ENCODE data around the gene CHRNA4.
A peak's percentile ranks its signal among the peaks of the same experiment; 100 is the strongest.
"Not testable (repeated sequence)": the region's sequence is repeated elsewhere in the genome, so short reads cannot be mapped to it uniquely, and the experiment has no call there.

Gene CHRNA4

DNA sequence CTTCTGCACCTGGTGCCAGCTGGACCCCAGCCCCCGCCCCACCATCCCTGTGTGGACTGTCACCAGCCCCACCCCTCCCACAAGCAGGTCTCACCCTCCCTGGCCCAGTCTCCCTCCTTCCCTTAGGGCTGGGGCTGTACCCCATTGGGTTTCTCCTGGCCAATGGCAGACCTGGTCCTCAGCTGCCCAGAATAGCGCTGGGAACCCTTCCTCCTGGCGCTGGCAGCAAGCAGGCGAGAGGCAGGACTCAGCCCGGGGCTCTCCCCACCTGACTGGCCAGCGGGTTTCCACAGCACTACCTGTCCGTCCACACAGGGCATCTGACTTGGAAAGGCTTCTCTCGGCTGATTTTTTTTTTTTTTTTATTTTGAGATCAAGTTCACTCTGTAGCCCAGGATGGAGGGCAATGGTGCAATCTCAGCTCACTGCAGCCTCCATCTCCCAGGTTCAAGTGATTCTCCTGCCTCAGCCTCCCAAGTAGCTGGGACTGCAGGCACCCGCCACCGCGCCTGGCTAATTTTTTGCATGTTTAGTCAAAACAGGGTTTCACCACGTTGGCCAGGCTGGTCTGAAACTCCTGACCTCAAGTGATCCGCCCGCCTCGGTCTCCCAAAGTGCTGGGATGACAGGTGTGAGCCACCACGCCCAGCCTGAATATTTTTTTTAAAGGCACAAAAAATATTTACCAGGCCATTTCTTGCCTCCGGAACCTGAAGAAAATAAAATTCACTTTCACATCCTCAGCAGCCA is 21.6 kb upstream of the CHRNA4 start:
- Histone ChIP-seq H3K36me3 (ENCODE audit: control insufficient read depth, insufficient read depth, low read length) (no peaks in the 10 kb centered on the region), H3K27me3 (ENCODE audit: control insufficient read depth, insufficient read depth, low read length) (no peaks in the 10 kb centered on the region), H3K4me1 (peaks cover 4% of the 10 kb centered on the region), H3K9ac (no peak overlapping the region), H3K4me3 (ENCODE audit: low read depth, low read length) (no peak overlapping the region), H3K9me3 (ENCODE audit: control insufficient read depth, low read length) (peaks cover 5% of the 10 kb centered on the region), H3K79me2 (no peaks in the 10 kb centered on the region), H3K27ac (no peak overlapping the region), H2AFZ (no peak overlapping the region), H3K4me2 (ENCODE audit: low read length) (no peak overlapping the region)
- TF ChIP-seq, protein P1, sequence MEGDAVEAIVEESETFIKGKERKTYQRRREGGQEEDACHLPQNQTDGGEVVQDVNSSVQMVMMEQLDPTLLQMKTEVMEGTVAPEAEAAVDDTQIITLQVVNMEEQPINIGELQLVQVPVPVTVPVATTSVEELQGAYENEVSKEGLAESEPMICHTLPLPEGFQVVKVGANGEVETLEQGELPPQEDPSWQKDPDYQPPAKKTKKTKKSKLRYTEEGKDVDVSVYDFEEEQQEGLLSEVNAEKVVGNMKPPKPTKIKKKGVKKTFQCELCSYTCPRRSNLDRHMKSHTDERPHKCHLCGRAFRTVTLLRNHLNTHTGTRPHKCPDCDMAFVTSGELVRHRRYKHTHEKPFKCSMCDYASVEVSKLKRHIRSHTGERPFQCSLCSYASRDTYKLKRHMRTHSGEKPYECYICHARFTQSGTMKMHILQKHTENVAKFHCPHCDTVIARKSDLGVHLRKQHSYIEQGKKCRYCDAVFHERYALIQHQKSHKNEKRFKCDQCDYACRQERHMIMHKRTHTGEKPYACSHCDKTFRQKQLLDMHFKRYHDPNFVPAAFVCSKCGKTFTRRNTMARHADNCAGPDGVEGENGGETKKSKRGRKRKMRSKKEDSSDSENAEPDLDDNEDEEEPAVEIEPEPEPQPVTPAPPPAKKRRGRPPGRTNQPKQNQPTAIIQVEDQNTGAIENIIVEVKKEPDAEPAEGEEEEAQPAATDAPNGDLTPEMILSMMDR (IDR thresholded peaks at IDR 0.05): no peak

DNA sequence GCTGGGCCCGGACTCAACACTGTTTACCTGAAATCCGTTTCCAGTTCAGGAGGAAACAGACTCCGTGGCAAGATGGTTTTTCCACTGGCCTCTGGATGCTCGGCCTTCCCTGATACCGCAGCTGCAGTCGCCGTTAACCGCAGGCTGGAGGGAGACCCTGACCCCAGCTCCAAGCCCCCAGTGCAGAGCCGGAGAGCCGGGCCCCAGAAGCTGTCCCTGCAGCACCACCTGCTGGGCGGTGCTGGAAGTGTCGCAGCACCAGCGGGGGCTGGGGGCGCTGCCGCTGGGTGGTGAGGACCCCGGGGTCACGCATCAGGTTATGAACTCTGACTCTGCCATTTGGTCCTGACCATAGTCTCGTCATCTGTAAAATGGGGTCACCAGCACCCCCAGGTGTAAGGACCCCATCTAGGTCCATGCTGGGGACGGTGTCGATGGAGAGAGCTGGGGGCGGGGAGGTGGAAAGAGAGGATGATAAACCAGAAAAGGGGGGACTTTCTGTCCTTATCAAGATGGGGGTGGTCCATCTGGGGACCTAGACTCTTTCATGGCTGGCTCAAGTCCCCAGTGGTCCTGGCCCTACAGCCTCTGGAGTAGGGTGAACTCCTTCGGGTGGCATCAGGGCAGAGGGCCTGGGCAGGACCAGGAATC is 20.8 kb upstream of the CHRNA4 start:
- peaks cover 3% of the 10 kb centered on the region for H3K27me3 ChIP-seq (ENCODE audit: control insufficient read depth, insufficient read depth, low read length)
- H3K4me1 ChIP-seq: peaks cover 8% of the 10 kb centered on the region
- no peak overlapping the region for H3K9ac ChIP-seq
- H3K4me2 ChIP-seq (ENCODE audit: low read length): no peak overlapping the region
- peak overlapping the region; percentile 51 for H2AFZ ChIP-seq
- no peaks in the 10 kb centered on the region for H3K36me3 ChIP-seq (ENCODE audit: control insufficient read depth, insufficient read depth, low read length)
- H3K79me2 ChIP-seq: no peaks in the 10 kb centered on the region
- H3K27ac ChIP-seq: no peak overlapping the region
- TF ChIP-seq, protein P1 (IDR thresholded peaks at IDR 0.05): peak; percentile 99
- no peak overlapping the region for H3K4me3 ChIP-seq (ENCODE audit: low read depth, low read length)
- H3K9me3 ChIP-seq (ENCODE audit: control insufficient read depth, low read length): peaks cover 5% of the 10 kb centered on the region

DNA sequence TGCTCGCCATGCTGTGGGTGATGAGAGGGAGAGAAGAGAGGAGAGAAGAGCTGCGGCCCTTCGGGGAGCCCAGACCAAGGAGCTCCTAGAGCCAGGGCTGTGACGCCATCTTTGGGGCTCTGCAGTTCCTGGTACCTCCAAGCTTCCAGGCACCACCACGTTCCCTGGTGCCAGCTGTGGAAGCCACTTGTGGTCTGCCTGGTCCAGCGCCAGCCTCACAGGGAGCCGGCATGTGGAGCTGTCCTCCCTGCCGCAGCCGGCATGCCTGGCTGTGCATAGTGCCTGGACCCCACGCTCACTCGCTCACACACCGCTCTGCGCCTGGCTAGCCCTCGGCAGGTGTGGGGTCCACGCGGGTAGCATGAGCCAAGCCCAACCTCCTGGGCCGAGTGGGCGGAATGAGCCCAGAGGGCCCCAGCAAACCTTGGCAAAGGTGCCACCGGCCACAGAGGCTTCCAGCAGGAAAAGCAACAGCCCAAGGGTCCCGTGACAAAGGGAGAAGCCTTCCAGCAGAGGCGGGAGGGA is 19.3 kb upstream of the CHRNA4 start:
- Histone ChIP-seq H2AFZ (no peak overlapping the region), H3K27ac (no peak overlapping the region), H3K79me2 (no peaks in the 10 kb centered on the region), H3K36me3 (ENCODE audit: control insufficient read depth, insufficient read depth, low read length) (no peaks in the 10 kb centered on the region), H3K4me2 (ENCODE audit: low read length) (no peak overlapping the region), H3K9ac (no peak overlapping the region), H3K4me1 (peaks cover 8% of the 10 kb centered on the region), H3K9me3 (ENCODE audit: control insufficient read depth, low read length) (no peaks in the 10 kb centered on the region), H3K27me3 (ENCODE audit: control insufficient read depth, insufficient read depth, low read length) (peaks cover 3% of the 10 kb centered on the region), H3K4me3 (ENCODE audit: low read depth, low read length) (no peak overlapping the region)
- TF ChIP-seq, protein P1 (IDR thresholded peaks at IDR 0.05): no peak

DNA sequence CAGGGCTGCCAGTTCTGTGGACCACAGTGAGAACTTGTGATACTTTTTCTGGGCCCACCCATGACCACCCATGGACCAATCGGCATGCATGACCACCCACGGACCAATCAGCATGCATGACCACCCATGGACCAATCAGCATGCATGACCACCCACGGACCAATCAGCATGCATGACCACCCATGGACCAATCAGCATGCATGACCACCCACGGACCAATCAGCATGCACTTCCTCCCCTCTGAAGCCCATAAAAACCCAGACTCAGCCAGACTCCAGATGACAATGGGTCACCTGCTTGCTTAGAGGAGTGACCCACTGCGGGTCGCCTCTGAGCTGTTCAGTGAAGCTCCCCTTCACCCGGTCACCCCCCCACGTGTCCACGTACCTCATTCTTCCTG is 18.7 kb upstream of the CHRNA4 start:
- H3K79me2 ChIP-seq; H3K4me1 ChIP-seq; H3K36me3 ChIP-seq (ENCODE audit: control insufficient read depth, insufficient read depth, low read length); H3K27me3 ChIP-seq (ENCODE audit: control insufficient read depth, insufficient read depth, low read length); H3K9me3 ChIP-seq (ENCODE audit: control insufficient read depth, low read length); H3K27ac ChIP-seq; H3K9ac ChIP-seq; H3K4me3 ChIP-seq (ENCODE audit: low read depth, low read length); H2AFZ ChIP-seq; H3K4me2 ChIP-seq (ENCODE audit: low read length): not testable (repeated sequence)

DNA sequence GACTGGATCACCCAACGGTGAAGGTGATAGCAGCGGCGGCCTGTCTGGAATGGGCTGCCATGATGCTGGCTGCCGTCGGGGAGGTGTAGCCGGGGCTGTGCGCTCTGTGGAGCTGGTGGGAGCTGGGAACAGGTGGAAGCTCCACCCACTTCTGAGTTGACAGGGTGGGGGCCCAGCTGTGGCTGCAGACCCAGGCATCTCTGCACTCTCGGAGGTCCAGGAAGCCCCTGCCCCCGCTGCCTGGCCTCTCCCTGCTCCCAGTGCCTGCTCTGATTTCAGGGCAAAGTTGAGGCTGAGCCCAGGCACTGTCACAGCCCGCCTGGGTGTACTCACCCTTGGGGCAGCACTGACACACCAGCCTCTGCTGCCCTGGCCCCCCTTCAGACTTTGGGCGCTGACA is 18.1 kb upstream of the CHRNA4 start:
- Histone ChIP-seq H3K4me1 (peaks cover 8% of the 10 kb centered on the region), H3K4me3 (ENCODE audit: low read depth, low read length) (no peak overlapping the region), H3K4me2 (ENCODE audit: low read length) (no peak overlapping the region), H3K79me2 (no peaks in the 10 kb centered on the region), H2AFZ (no peak overlapping the region), H3K36me3 (ENCODE audit: control insufficient read depth, insufficient read depth, low read length) (no peaks in the 10 kb centered on the region), H3K27ac (no peak overlapping the region), H3K9ac (no peak overlapping the region), H3K27me3 (ENCODE audit: control insufficient read depth, insufficient read depth, low read length) (peaks cover 3% of the 10 kb centered on the region), H3K9me3 (ENCODE audit: control insufficient read depth, low read length) (no peaks in the 10 kb centered on the region)
- TF ChIP-seq, protein P1 (IDR thresholded peaks at IDR 0.05): no peak

Data from parathyroid adenoma (tissue), 2 donors.